ENCODE data around the gene CASP2. TPM values are rescaled to one million over a fixed set of nuclear protein-coding genes. Genes with fewer than 3 reads are reported as not detected.

CASP2 gene
- total and polyA plus RNA-seq, 2 of the 13 experiments (the other 11 are each of a cell fraction or from before 2014, with no cell fraction given): 10.2 to 13.7 TPM

DNA sequence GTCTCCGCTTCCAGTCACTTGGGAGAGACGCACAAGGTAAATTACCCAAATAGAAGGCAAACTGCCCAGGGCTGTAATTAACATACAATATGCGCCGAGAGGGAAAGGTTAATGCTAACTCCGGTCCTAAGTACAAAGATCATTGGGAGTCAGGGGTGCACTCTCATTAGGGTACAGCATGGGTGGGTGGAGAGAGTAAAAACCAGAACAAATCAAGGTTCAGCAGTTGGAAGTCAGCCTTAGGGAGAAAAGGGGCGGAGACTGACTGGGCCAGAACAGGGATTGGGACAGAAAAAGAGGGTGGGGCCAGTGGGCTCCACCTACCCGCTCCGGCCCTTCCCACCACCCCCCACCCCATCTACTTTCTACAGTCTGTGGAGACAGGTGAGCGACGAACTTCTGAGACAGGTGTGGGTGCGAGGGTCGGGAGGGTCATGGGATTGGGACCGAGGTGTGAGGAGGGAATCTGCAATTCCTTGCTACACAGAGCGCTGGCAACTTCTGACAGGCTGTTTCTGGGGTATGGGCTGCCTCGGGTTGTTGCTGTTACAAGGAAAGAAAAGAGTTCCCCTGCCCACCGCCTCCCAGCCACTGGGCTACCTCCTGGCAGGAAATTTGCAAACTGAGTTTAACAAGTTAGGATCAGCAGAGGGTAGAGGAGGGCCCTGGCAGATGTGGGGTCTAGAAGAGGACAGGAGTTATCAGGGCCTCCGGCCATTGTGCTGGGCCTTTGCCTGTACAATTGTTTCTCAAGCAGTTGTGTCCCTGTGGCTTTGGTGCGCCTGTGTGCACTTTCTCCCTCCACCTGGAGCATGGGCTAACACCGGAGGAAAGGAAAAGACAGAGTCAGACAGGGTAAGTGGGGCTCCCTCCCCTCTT is 3.3 kb upstream of the CASP2 start, which contains the start of gene TMEM139 (continued):
- TF ChIP-seq ZNF530 (CRISPR knock-in tag; IDR thresholded peaks at IDR 0.05; ENCODE audit: low read depth): no peak
- peak; percentile 28 for TF ChIP-seq HDAC2 (CRISPR knock-in tag; IDR thresholded peaks at IDR 0.05)
- TF ChIP-seq, protein P1, sequence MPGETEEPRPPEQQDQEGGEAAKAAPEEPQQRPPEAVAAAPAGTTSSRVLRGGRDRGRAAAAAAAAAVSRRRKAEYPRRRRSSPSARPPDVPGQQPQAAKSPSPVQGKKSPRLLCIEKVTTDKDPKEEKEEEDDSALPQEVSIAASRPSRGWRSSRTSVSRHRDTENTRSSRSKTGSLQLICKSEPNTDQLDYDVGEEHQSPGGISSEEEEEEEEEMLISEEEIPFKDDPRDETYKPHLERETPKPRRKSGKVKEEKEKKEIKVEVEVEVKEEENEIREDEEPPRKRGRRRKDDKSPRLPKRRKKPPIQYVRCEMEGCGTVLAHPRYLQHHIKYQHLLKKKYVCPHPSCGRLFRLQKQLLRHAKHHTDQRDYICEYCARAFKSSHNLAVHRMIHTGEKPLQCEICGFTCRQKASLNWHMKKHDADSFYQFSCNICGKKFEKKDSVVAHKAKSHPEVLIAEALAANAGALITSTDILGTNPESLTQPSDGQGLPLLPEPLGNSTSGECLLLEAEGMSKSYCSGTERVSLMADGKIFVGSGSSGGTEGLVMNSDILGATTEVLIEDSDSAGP (CRISPR knock-in tag; IDR thresholded peaks at IDR 0.05; ENCODE audit: borderline replicate concordance): peak; percentile 74; the same call in 1 of the 2 replicates
- peak; percentile 59; the same call in 1 of the 2 replicates for TF ChIP-seq ZMYM4 (CRISPR knock-in tag; IDR thresholded peaks at IDR 0.05)
- peak; percentile 52; the same call in 1 of the 2 replicates for TF ChIP-seq MED1 (CRISPR knock-in tag; IDR thresholded peaks at IDR 0.05)
- TF ChIP-seq ZNF687 (CRISPR knock-in tag; IDR thresholded peaks at IDR 0.05): peak; percentile 65
- no peak for TF ChIP-seq ZSCAN22 (CRISPR knock-in tag; IDR thresholded peaks at IDR 0.05)
- TF ChIP-seq ZBTB20 (CRISPR knock-in tag; IDR thresholded peaks at IDR 0.05; ENCODE audit: borderline replicate concordance, low read depth): peak; percentile 46; the same call in 1 of the 2 replicates
- peak; percentile 55; the same call in 1 of the 2 replicates for TF ChIP-seq ZNF232 (CRISPR knock-in tag; IDR thresholded peaks at IDR 0.05; ENCODE audit: borderline replicate concordance)
- TF ChIP-seq MYC (CRISPR knock-in tag; IDR thresholded peaks at IDR 0.05; ENCODE audit: borderline replicate concordance): 0 out of 2 replicates have a peak, but pooled peaks have one; percentile 34
- peak; percentile 54; the same call in 1 of the 2 replicates for TF ChIP-seq THAP9 (CRISPR knock-in tag; IDR thresholded peaks at IDR 0.05; ENCODE audit: borderline replicate concordance)
- TF ChIP-seq SOX6 (IDR thresholded peaks at IDR 0.05): no peak
- TF ChIP-seq SOX6 (CRISPR knock-in tag; IDR thresholded peaks at IDR 0.05): peak; percentile 81
- peak; percentile 42 for TF ChIP-seq ZNF501 (CRISPR knock-in tag; IDR thresholded peaks at IDR 0.05)
- 0 out of 2 replicates have a peak, but pooled peaks have one; percentile 41 for TF ChIP-seq SATB2 (CRISPR knock-in tag; IDR thresholded peaks at IDR 0.05)
- peak; percentile 29; the same call in 1 of the 2 replicates for TF ChIP-seq NFYB (CRISPR knock-in tag; IDR thresholded peaks at IDR 0.05)
- TF ChIP-seq CBFB (CRISPR knock-in tag; IDR thresholded peaks at IDR 0.05): no peak
- peak; percentile 42; the same call in 1 of the 2 replicates for TF ChIP-seq ZNF441 (CRISPR knock-in tag; IDR thresholded peaks at IDR 0.05; ENCODE audit: borderline replicate concordance)
